GM19099 (cell line): ENCODE data around the gene TMEM17.

ENCODE experiments used
- POLR2A ChIP-seq: IDR thresholded peaks from 3 replicates; pipeline ENCODE4 v1.6.1; 2011; ENCODE audit warnings: low read depth; ENCODE audit not compliant: insufficient read length; ENCODE audit errors: extremely low read depth

TMEM17 gene

GRCh38 chr2:62456721-62457539 lies 49.1 kb downstream of the TMEM17 start:
- TF ChIP-seq POLR2A, result no peak

DNA sequence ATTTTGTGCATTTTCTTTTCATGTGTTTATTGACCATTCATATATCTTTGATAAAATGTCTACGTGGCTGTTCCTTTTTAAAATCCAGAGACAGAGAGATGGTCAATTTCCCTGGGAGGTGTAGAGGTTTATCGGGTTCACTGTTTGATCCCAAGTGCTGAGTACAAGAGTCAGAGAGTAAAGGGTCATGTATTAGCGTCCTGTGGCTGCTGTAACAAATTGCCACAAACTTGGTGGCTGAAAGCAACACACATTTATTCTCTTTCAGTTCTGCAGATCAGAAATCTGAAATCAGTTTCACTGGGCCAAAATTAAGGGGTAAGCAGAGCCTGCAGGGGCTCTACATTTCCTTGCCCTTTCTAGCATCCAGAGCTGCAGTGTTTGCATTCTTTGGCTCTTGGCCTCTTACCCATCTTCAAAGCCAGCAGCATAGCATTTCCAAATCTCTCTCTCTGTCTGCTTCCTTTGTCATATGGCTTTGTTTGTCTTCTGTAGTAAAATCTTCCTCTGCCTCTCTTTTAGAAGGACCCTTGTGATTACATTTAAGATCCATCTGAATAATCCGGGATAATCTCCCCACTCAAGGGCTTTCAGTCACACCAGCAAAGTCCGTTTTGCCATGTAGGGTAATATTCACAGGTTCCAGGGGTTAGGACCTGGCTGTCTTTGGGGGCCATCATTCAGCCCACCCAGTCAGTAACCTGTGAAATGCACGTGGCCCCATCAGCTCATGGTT lies 49.9 kb downstream of the TMEM17 start:
- TF ChIP-seq POLR2A, result no peak

- TF ChIP-seq POLR2A, result no peak
Measured at GRCh38 chr2:62453955-62454354, 52.0 kb downstream of the TMEM17 start.

DNA sequence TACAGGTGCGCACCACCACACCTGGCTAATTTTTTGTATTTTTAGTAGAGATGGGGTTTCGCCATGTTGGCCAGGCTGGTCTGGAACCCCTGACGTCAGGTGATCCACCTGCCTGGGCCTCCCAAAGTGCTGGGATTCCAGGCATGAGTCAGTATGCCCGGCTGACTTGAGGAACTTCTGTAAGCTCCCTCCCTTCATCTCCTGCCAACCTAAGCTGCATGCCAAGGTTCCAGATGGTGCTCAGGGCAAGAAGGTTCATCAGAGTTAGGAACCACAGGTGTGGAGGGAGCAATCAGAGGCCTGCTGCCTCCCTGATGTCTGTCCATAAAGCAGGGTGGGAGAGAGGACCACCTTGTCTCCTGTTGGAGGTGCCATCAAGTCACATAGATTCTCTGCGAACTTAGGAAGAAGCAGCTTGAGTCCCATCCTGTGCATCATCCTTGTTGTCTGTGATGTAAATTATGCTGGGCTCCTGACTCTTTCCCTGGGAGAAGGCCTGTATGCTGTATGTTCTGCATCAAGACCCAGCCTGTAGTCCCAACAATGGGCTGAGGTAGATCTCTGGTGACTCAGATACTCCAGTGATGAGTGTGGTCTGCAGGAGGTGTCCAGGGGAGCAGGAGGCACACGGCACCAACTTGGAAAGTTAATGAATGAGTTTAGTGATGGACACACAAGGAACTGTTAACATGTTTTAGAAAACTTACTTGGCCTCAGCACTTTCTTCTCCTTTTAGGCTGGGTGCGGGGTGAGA lies 53.1 kb downstream of the TMEM17 start:
- TF ChIP-seq POLR2A, result no peak

DNA sequence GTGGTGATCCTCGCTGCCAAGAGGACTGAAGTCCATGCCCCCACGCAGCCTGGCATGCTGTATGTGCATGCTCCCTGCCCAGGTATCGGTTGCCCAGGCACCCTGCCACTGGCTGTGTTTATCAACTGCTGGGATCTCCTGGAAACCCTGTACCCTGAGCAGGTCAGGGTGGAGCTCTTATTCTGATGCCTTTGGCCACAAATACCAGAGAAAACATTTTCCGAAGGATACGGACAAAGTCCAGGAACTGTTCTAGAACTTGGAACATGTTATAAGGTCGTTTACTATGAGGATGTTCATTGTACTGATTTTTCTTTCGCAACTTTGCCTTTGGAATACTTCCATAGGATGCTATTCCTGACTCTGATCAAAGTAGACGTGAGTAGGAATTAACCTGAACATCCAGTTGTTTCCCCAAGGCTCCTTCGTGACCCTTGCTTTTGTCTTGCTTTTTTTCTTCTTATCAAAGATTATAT lies 55.2 kb downstream of the TMEM17 start:
- TF ChIP-seq POLR2A, result no peak
